Activated CD4-positive, alpha-beta T cell treated with anti-CD3 and anti-CD28 coated beads, Interleukin-2, Interleukin-6, amounts not matched to agents 100 ng/mL and 50 ng/mL, durations not matched to agents 16 hours and 8 hours (primary cell): Measurements from ENCODE around the gene DCAF5.
"Not testable (repeated sequence)": the region's sequence is repeated elsewhere in the genome, so short reads cannot be mapped to it uniquely, and the experiment has no call there.

Source experiments
- DNase-seq: peaks from one replicate; pipeline ENCODE4 v3.0.0-alpha.2; 2020

DCAF5 gene

GRCh38 chr14:69038455-69039287, 114.2 kb downstream of the DCAF5 start:
- no peak for DNase-seq

- DNase-seq, result no peak
Measured at GRCh38 chr14:69037790-69038454, 115.0 kb downstream of the DCAF5 start.

DNA sequence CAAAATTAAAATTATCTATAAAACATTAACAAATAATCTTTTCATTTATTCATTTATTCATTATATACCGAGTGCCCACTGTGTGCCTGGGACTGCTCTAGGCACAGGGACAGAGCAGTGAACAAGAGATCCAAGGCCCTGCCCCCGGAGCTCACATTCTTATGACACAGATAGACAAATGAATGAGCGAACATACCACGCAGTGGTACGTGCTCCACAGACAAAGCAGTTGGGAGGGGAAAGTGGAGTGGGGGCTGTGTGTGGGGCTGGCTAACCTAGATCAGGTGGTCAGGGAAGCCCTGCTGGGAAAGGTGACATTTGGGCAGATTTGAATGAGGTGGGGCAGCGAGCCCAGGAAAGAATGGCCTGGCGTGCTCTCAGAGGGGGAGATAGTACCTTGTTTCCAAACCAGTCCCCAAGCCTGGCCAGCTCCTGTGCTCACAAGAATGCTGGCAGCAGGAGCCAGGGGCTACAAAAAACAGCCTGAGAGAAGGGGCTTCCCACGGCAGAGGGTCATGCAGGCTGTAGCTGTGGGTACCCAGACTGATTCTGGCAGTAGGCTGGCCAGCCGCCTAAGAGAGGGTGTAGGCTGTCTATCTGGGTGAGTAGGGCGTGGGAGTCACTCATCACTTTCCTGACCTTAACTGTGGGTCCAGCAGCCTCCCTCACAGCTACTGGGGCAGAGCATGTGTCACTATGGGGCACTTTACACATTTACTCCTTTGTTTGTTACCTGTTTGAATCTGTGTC, 116.0 kb downstream of the DCAF5 start:
- no peak for DNase-seq

- DNase-seq, result no peak
Measured at GRCh38 chr14:69034612-69035262, 118.2 kb downstream of the DCAF5 start.

- DNase-seq, result no peak
Measured at GRCh38 chr14:69027242-69027913, 125.5 kb downstream of the DCAF5 start.

GRCh38 chr14:69023035-69023434, 129.9 kb downstream of the DCAF5 start:
- no peak for DNase-seq

DNA sequence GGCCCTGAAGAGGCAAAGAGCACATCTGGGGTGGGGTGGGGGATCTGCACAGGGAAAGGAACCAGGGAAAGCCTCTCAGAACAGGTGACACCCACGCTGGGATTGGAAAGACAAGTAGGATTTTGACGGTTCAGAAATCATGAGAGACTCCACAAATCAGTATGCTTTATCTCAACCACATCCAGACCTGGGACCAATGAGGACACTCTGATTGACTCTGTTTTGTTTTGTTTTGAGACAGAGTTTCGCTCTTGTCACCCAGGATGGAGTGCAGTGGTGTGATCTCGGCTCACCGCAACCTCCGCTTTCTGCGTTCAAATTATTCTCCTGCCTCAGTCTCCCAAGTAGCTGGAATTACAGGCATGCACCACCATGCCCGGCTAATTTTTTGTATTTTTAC, 130.8 kb downstream of the DCAF5 start:
- not testable (repeated sequence) for DNase-seq

GRCh38 chr14:69017706-69018105, 135.2 kb downstream of the DCAF5 start:
- no peak for DNase-seq

DNA sequence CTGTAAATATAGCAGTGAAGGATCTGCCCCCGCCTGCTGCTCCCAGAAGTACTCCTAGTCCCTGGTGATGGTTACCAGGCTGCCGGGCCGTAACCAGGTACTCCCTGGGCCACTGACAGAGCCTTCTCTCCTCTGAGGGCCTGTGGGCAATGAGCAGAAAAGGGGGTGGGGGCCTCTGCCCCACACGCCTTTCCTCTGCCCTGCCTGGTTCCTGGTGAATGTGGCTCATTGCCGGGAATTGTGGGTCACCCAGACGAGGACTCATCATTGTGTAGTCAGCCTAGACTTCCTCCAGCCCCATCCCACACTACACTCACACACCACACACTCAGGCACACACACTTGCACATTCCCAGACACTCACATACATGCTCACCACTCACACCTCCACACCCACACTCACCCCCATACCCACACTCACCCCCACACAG, 138.1 kb downstream of the DCAF5 start:
- DNase-seq, result no peak

GRCh38 chr14:69013943-69014782, 138.8 kb downstream of the DCAF5 start:
- DNase-seq, result no peak

GRCh38 chr14:69012256-69012953, 140.5 kb downstream of the DCAF5 start:
- no peak for DNase-seq

DNA sequence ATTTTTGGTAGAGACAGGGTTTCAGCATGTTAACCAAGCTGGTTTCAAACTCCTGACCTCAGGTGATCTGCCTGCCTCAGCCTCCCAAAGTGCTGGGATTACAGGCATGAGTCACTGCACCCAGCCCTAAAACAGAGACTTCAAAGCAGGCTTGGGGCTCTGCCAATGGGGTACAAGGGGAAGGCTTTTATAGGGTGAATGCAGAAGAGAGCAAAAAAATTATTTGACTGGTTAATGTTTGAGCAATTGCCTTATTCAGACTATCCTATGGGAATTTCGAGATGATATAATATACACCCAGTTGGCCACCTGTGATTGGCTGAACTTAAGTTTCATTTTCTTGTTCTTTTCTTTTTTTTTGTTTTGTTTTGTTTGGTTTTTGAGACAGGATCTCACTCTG, 142.3 kb downstream of the DCAF5 start:
- no peak for DNase-seq

DNA sequence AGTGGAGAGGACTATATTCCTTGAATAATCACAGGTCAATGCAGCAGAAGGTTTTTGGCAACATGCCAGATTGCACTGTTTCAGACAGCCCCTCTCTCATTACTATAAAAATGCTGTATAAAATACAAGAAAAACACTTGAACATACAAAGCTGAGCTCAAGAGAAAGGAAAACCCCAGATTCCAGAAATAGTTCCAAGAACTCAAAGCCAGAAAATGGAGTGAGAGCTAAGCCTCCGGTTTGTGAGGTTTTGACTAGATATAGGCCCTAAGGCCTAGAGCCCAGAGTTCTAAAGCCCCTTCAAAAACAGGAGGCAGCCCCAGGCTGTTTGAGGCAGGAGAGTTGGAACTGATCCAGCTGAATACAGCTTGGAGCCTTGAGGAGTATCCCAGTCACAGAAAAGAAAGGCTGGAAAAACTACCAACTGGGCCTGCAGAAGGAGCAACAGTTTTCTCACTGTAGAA, 144.5 kb downstream of the DCAF5 start:
- DNase-seq, result no peak

GRCh38 chr14:69006346-69006745, 146.6 kb downstream of the DCAF5 start:
- no peak for DNase-seq

DNA sequence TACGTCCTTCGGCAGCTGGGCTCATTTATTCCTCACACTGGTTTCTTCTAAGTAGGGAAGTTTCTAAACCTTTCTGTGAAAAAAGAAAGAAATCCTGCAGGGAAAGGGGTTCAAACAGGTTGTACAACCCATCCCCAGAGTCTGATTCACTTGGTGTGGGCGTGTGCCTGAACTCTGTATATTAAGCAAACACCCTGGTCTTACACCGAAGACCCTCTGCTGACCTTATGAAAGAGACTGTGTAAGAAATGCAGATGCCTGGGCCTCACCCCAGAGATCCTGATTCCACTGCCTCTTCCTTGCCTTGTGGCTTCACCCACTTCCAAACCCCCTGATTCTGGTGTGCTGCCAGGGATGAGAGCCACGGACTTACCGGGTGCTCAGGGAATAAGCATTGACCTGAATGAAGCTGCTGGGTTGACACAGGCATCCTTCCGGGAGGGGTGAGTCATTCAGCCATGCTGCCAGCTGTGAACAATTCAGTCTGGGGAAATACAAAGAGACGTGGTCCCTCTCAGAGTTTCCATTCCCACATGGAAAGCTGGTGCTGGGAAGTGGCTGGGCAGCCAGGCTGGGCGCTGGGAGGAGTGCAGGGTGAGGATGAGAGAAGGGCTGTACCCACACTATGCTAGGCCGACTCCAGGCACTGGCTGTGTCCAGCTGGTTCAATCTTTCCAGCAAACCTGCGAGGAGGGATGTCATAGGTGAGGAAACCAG, 147.3 kb downstream of the DCAF5 start:
- DNase-seq, result no peak

DNA sequence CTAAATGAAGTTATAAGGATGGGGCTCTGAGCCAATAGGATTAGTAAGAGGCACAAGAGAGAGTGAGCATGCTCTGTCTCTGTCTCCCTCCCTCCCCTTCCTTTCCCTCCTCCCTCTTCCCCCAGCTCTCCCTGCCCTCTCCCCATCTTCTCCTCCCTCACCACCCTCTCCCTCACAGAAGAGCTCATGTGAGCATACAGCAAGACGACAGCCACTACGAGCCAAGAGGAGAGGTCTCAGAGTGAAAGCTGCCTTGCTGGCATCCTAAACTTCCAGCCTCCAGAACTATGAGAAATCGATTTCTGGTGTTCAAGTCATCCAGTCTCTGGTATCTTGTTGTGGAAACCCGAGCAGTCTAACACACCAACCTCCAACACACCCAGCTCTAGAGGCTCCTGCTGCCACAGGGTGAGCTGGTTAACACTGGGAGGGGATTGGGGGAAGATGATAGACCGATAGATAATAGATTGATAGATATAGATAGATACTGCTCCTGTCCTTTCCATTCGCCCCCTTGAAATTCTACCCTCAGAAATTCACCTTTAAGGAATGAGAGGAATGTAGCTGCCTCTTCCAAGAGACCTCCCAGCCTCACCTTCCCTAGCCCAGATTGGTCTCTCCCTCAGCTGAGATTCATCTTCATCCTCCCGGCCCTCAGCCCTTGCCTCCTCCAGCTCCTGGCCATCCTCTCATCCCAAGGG, 148.0 kb downstream of the DCAF5 start:
- DNase-seq, result no peak

DNA sequence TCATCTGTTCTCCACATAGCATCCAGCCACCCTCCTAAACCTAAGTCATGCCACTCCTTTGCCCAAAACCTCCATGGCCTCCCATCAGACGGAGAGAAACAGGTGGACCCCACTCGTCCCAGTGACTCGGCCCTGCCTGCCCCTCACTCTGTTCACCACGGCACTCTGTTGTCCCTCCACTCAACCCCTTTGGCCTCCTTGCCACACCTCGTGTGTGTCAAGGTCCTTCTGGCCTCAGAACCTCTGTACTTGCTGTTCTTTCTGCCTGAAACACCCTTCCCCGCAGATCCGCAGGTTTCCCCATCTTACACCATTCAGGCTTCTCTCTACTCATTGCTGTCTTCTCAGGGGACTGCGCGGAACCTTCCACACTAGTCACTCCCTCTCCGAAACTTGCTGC, 149.3 kb downstream of the DCAF5 start:
- DNase-seq, result no peak

- no peak for DNase-seq
Measured at GRCh38 chr14:69002069-69002468, 150.8 kb downstream of the DCAF5 start.

GRCh38 chr14:69001375-69001774, 151.5 kb downstream of the DCAF5 start:
- no peak for DNase-seq
